Myocyte (in vitro differentiated cells): ENCODE measurements around the gene BAK1. TPM values are rescaled to one million over a fixed set of nuclear protein-coding genes. Genes with fewer than 3 reads are reported as not detected.
"Not testable (repeated sequence)": the region's sequence is repeated elsewhere in the genome, so short reads cannot be mapped to it uniquely, and the experiment has no call there.

ENCODE experiments used
- DNase-seq: peaks from one replicate; pipeline ENCODE4 v3.0.0-alpha.2; 2012; ENCODE audit warnings: low read depth
- total RNA-seq: library from RNA; depleted of rRNA; stranded (reverse); fragments of >200 nt; gene quantifications from 2 replicates; pipeline ENCODE4 v1.2.3, GENCODE V29; 2014

The BAK1 gene
- total RNA-seq, 1 donor from 2014 or later = 27.3 TPM

- DNase-seq = no peak
These were observed 22.7 kb downstream of the BAK1 start for GRCh38 chr6:33557376-33557775.

GRCh38 chr6:33552883-33553282 is 27.2 kb downstream of the BAK1 start:
- DNase-seq = not testable (repeated sequence)

- no peak for DNase-seq
These were observed 27.8 kb downstream of the BAK1 start for GRCh38 chr6:33552252-33552651.

- DNase-seq = no peak
These were observed 28.5 kb downstream of the BAK1 start for GRCh38 chr6:33551538-33551937.

GRCh38 chr6:33549896-33550295 is 30.2 kb downstream of the BAK1 start:
- no peak for DNase-seq

GRCh38 chr6:33549196-33549595 is 30.9 kb downstream of the BAK1 start:
- DNase-seq = no peak

GRCh38 chr6:33547499-33547898 is 32.6 kb downstream of the BAK1 start:
- DNase-seq = no peak

GRCh38 chr6:33546766-33547165 is 33.3 kb downstream of the BAK1 start:
- no peak for DNase-seq

- DNase-seq = not testable (repeated sequence)
These were observed 34.8 kb downstream of the BAK1 start for GRCh38 chr6:33545292-33545691.

- no peak for DNase-seq
These were observed 37.0 kb downstream of the BAK1 start for GRCh38 chr6:33543116-33543515.

GRCh38 chr6:33540768-33541167 is 39.3 kb downstream of the BAK1 start:
- DNase-seq = no peak

GRCh38 chr6:33534702-33535101 is 45.4 kb downstream of the BAK1 start:
- DNase-seq = no peak

GRCh38 chr6:33533163-33533869 is 46.8 kb downstream of the BAK1 start:
- not testable (repeated sequence) for DNase-seq

GRCh38 chr6:33532431-33532830 is 47.6 kb downstream of the BAK1 start:
- not testable (repeated sequence) for DNase-seq

GRCh38 chr6:33530617-33531016 is 49.5 kb downstream of the BAK1 start:
- not testable (repeated sequence) for DNase-seq

Other genes starting within 250 kb of the BAK1 start
- 0.35 and 0.52 TPM in 2 replicates for gene KIFC1, start 188.5 kb downstream of the BAK1 start, total RNA-seq
- 54.4 and 55.5 TPM in 2 replicates for gene PHF1, start 169.3 kb downstream of the BAK1 start, total RNA-seq
- 163 and 189 TPM in 2 replicates for gene CUTA, start 162.2 kb downstream of the BAK1 start, total RNA-seq
- gene SYNGAP1, start 160.2 kb downstream of the BAK1 start, total RNA-seq = 2.7 and 2.8 TPM in 2 replicates
- 3.6 and 5.2 TPM in 2 replicates for gene ZBTB9, start 125.7 kb downstream of the BAK1 start, total RNA-seq
- 15.7 and 17.3 TPM in 2 replicates for gene ITPR3, start 41.0 kb upstream of the BAK1 start, total RNA-seq
- gene UQCC2, start 131.4 kb upstream of the BAK1 start, total RNA-seq = 47.2 and 73.0 TPM in 2 replicates
- 70.3 and 72.6 TPM in 2 replicates for gene IP6K3, start 166.6 kb upstream of the BAK1 start, total RNA-seq
- 51.9 and 53.8 TPM in 2 replicates for gene LEMD2, start 208.9 kb upstream of the BAK1 start, total RNA-seq
- not detected in 2 replicates for gene MLN, start 223.7 kb upstream of the BAK1 start, total RNA-seq